T-cell (primary cell): ENCODE results near the gene CNGA3. TPM values are rescaled to one million over a fixed set of nuclear protein-coding genes. Genes with fewer than 3 reads are reported as not detected.

Experiments
- ATAC-seq, 4 experiments: fragments of 200-7000 bp in 3 of 4; fragments of 150-1000 bp in 1 of 4; cut with Tn5 transposase; replicated peaks in 1 of 4; 1 replicate in 3 of 4; 2 replicates in 1 of 4; pipeline ENCODE4 v1.10.0; 2021; ENCODE audit warnings: moderate library complexity in 3 of 4, mild to moderate bottlenecking in 2 of 4, moderate number of reproducible peaks in 1 of 4
- CTCF ChIA-PET, 2 donors: fragments of 300-600 bp; sonication (Branson Sonifier 250); formaldehyde crosslinking; loops; one replicate each; lab custom pipeline; 2022; ENCODE audit warnings: antibody characterized with exemption in 2 of 2; lab: Charles Lee
- POLR2A ChIA-PET, 2 donors: fragments of 300-600 bp; sonication (Branson Sonifier 250); formaldehyde crosslinking; loops; one replicate each; lab custom pipeline; 2022; ENCODE audit warnings: antibody characterized with exemption in 2 of 2; lab: Charles Lee
- DNase-seq, 35 experiments: peaks; one replicate each; pipeline versions ENCODE4 v3.0.0 to v3.0.0-alpha.2; 2013 to 2023
- H3K27ac ChIP-seq: one replicate; pipeline ENCODE4 v1.5.1; 2013; ENCODE audit warnings: low read length
- H3K27me3 ChIP-seq, 2 experiments: replicated peaks in 1 of 2; 1 replicate in 1 of 2; 2 replicates in 1 of 2; pipeline versions ENCODE4 v1.6.1 to v1.7.0; 2013; ENCODE audit warnings: low read length in 1 of 2, mixed read lengths in 1 of 2; ENCODE audit not compliant: control insufficient read depth in 2 of 2, insufficient read depth in 2 of 2; ENCODE audit errors: extremely low read depth in 1 of 2
- H3K36me3 ChIP-seq, 2 donors: 1 replicate in 1 of 2; 2 replicates in 1 of 2; pipeline versions ENCODE4 v1.6.1 to v1.7.0; 2013; ENCODE audit warnings: low read length in 1 of 2; ENCODE audit not compliant: control insufficient read depth in 2 of 2, insufficient read depth in 1 of 2; ENCODE audit errors: extremely low read depth in 1 of 2
- H3K4me1 ChIP-seq, 2 experiments: 1 replicate in 1 of 2; 2 replicates in 1 of 2; pipeline versions ENCODE4 v1.6.1 to v1.7.0; 2013; ENCODE audit warnings: low read length in 2 of 2, mixed read lengths in 1 of 2; ENCODE audit not compliant: insufficient read depth in 2 of 2, control insufficient read depth in 1 of 2; ENCODE audit errors: extremely low read depth in 1 of 2
- H3K4me3 ChIP-seq, 2 donors: 1 replicate in 1 of 2; 2 replicates in 1 of 2; pipeline versions ENCODE4 v1.5.1 to v1.7.0; 2013; ENCODE audit warnings: mild to moderate bottlenecking in 2 of 2, low read length in 1 of 2, moderate library complexity in 1 of 2; ENCODE audit not compliant: control insufficient read depth in 1 of 2; ENCODE audit errors: extremely low read depth in 1 of 2
- H3K9me3 ChIP-seq: 2 replicates; pipeline ENCODE4 v1.7.0; 2013
- H3K27ac Mint-ChIP-seq, 2 donors: one replicate each; pipeline ENCODE4 v1.8.0; 2020 to 2021; ENCODE audit warnings: mild to moderate bottlenecking in 2 of 2, mixed read lengths in 2 of 2
- H3K27me3 Mint-ChIP-seq, 2 donors: one replicate each; pipeline ENCODE4 v1.8.0; 2021 to 2022; ENCODE audit warnings: mixed read lengths in 2 of 2
- H3K36me3 Mint-ChIP-seq: one replicate; pipeline ENCODE4 v1.8.0; 2021; ENCODE audit warnings: mixed read lengths
- H3K4me1 Mint-ChIP-seq, 3 donors: one replicate each; pipeline ENCODE4 v1.8.0; 2020 to 2022; ENCODE audit warnings: mixed read lengths in 3 of 3, mild to moderate bottlenecking in 1 of 3
- H3K4me3 Mint-ChIP-seq, 3 donors: one replicate each; pipeline ENCODE4 v1.8.0; 2020 to 2022; ENCODE audit warnings: mild to moderate bottlenecking in 3 of 3, mixed read lengths in 3 of 3, moderate library complexity in 3 of 3
- H3K9me3 Mint-ChIP-seq, 3 donors: one replicate each; pipeline ENCODE4 v1.8.0; 2020 to 2022; ENCODE audit warnings: mixed read lengths in 3 of 3
- WGBS: methylation state at CpG from one replicate; pipeline ENCODE4 v1.1.5; 2013; ENCODE audit warnings: missing lambda C conversion rate; ENCODE audit not compliant: insufficient coverage; 5-methylcytosine and 5-hydroxymethylcytosine counted together
- total RNA-seq, 35 experiments: library from RNA in 6 of 35; stranded (reverse) in 6 of 35; fragments of 120-200 nt in 1 of 35; gene quantifications; one replicate each; pipeline versions ENCODE4 v1.2.1 to v1.2.4 and lab custom pipeline; 2013 to 2026

CNGA3 gene
- total RNA-seq, 5 donors from 2014 or later (not counting 1 experiment from before 2014, with no cell fraction given), result not detected

DNA sequence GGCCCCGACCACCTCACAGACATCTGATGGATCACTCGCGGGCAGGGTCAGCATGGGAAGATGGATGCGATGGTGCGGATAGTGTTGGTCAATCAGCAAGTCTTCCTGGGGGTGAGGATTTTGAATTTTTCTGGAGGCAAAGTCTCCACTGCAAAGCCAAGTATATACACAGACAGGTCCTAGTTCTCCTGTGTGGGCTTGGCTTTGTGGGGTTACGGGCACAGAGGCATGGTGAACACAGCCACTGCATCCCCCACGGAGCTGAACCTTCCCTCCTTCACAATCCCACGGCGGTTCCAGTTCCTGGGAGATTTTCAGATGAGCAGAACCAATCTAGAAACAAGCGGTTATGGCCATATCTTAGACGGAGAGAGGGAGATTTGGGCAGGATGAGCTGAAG, 35.8 kb downstream of the CNGA3 start:
- peaks cover 7 to 15% of the 10 kb centered on the region in 2 donors for H3K27me3 Mint-ChIP-seq
- no peak overlapping the region for H3K4me3 Mint-ChIP-seq
- no peak overlapping the region for H3K27ac Mint-ChIP-seq
- no peaks in the 10 kb centered on the region for H3K36me3 ChIP-seq
- DNase-seq, result no peak
- ChIA-PET CTCF (interaction anchor here in 1 of 2 donors (0.6 kb wide), 1 partner anchor 333 kb away, joined by 3 read pairs; no protein-coding TSS in a partner anchor), POLR2A (no interaction called here)
- no peaks in the 10 kb centered on the region for H3K9me3 ChIP-seq
- peaks cover 0 to 3% (median 0%) of the 10 kb centered on the region in 3 donors for H3K4me1 Mint-ChIP-seq
- peaks cover 0 to 2% of the 10 kb centered on the region in 2 experiments for H3K4me1 ChIP-seq
- H3K4me3 ChIP-seq, result no peak overlapping the region
- H3K27me3 ChIP-seq, result peaks cover 0 to 52% of the 10 kb centered on the region in 2 experiments
- no peaks in the 10 kb centered on the region for H3K36me3 Mint-ChIP-seq
- ATAC-seq, result no peak
- H3K9me3 Mint-ChIP-seq, result no peaks in the 10 kb centered on the region
- WGBS, result 86% methylated on average over 3 of the region's 11 CpGs
- no peak overlapping the region for H3K27ac ChIP-seq

DNA sequence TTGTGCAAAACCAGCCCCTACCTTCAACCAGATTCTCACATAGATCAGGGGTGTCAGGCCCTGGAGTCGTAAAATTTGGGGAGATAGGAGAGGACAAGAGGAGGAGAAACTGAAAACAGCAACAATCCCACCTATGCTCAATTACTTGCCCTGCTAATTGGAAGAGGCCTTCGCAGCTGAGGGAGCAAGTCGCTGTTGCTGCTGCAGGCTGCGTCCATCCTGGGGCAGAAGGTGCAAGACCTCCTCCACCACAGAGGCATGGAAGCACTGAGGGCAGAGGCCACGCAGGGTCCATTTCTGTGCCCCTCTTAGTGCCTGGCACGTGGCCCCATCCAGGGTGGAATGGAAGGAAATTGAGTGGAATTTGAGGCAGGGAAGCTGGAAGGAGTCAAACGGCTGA, 36.5 kb downstream of the CNGA3 start:
- H3K9me3 ChIP-seq, result no peaks in the 10 kb centered on the region
- Mint-ChIP-seq H3K36me3 (no peaks in the 10 kb centered on the region), H3K4me3 (no peak overlapping the region), H3K27me3 (peaks cover 7 to 15% of the 10 kb centered on the region in 2 donors), H3K4me1 (peaks cover 0 to 3% (median 0%) of the 10 kb centered on the region in 3 donors), H3K9me3 (no peaks in the 10 kb centered on the region), H3K27ac (no peak overlapping the region)
- no peaks in the 10 kb centered on the region for H3K36me3 ChIP-seq
- WGBS, result 100% methylated on average over 3 of the region's 7 CpGs
- ChIA-PET CTCF (no interaction called here), POLR2A (no interaction called here)
- H3K27ac ChIP-seq, result no peak overlapping the region
- H3K27me3 ChIP-seq, result peaks cover 0 to 46% of the 10 kb centered on the region in 2 experiments
- peaks cover 0 to 2% of the 10 kb centered on the region in 2 experiments for H3K4me1 ChIP-seq
- DNase-seq, result no peak
- ATAC-seq, result no peak
- H3K4me3 ChIP-seq, result no peak overlapping the region

DNA sequence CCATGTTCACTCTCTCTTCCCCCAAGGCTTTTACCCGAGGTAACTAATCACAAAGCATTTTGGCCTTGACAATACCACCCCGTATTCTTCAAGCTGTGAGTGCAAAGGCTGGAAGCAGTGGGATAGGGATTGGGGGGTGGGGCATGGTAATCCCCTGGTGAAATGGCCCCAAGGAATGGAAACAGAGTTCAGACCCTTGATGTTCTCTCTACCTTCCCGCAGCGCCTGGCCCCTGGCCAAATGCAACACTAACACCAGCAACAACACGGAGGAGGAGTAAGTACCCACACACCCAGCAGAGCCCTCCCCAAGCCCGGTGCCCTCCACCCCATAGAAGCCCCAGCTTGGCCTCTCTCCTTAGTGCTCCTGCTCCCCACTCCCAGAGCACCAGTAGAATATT, 36.9 kb downstream of the CNGA3 start:
- H3K4me1 Mint-ChIP-seq, result peaks cover 0 to 3% (median 0%) of the 10 kb centered on the region in 3 donors
- H3K9me3 Mint-ChIP-seq, result no peaks in the 10 kb centered on the region
- H3K27me3 ChIP-seq, result peaks cover 0 to 46% of the 10 kb centered on the region in 2 experiments
- no peak overlapping the region for H3K27ac Mint-ChIP-seq
- 88% methylated on average over 2 of the region's 6 CpGs for WGBS
- H3K36me3 Mint-ChIP-seq, result no peaks in the 10 kb centered on the region
- no peak for DNase-seq
- no peak overlapping the region for H3K4me3 Mint-ChIP-seq
- H3K27ac ChIP-seq, result no peak overlapping the region
- H3K36me3 ChIP-seq, result no peaks in the 10 kb centered on the region
- peaks cover 7 to 14% of the 10 kb centered on the region in 2 donors for H3K27me3 Mint-ChIP-seq
- no peak for ATAC-seq
- ChIA-PET CTCF (interaction anchor here in 1 of 2 donors (0.7 to 1.6 kb wide), 2 partner anchors 572 to 643 kb away, joined by 3 to 5 read pairs; no protein-coding TSS in a partner anchor), POLR2A (no interaction called here)
- peaks cover 0 to 2% of the 10 kb centered on the region in 2 experiments for H3K4me1 ChIP-seq
- H3K9me3 ChIP-seq, result no peaks in the 10 kb centered on the region
- no peak overlapping the region for H3K4me3 ChIP-seq

DNA sequence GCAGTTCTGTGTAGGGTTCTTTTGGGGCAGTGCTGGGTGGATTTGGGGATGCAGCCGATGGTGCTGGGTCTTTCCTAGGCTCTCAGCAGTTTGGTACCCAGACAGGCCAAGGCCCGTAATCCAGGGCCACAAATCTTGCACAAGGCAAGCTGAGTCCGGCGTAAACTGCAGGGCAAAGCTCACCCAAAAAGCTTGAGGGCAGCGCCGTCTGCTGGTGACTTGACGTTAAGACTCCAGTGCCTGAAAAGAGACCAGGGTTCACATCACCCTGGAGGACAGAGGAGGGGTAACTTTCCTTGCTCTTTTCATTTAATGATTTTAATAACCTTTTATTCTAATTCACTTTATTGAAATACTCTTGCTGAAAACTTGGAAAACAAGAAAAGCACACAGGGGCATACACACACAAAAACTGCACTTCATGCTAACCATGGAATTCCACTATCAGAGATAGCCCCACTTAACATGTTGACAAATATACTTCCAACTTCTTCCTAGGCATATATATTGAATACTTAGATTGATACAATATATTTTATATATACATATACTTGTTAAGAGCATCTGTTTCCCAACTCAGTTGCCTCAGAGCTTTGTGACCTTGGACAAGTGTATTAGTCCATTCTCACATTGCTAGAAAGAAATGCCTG, 38.9 kb downstream of the CNGA3 start:
- ATAC-seq (peak; percentile 72 to 85 (median 77)), DNase-seq (peak; percentile 18 to 79 (median 62))
- ChIA-PET CTCF (interaction anchor here (0.6 to 4.0 kb wide), 7 partner anchors 574 to 685 kb away, joined by 3 to 33 read pairs (median 5); no protein-coding TSS in a partner anchor), POLR2A (no interaction called here)
- Mint-ChIP-seq H3K4me1 (peaks cover 0 to 3% (median 0%) of the 10 kb centered on the region in 3 donors), H3K27me3 (peaks cover 7 to 13% of the 10 kb centered on the region in 2 donors), H3K4me3 (no peak overlapping the region), H3K9me3 (no peaks in the 10 kb centered on the region), H3K27ac (no peak overlapping the region), H3K36me3 (no peaks in the 10 kb centered on the region)
- H3K27me3 ChIP-seq, result peaks cover 0 to 47% of the 10 kb centered on the region in 2 experiments
- no peaks in the 10 kb centered on the region for H3K9me3 ChIP-seq
- no peaks in the 10 kb centered on the region for H3K36me3 ChIP-seq
- H3K4me3 ChIP-seq, result no peak overlapping the region
- H3K27ac ChIP-seq, result no peak overlapping the region
- H3K4me1 ChIP-seq, result peaks cover 0 to 2% of the 10 kb centered on the region in 2 experiments
- WGBS, result 13% methylated on average over 2 of the region's 7 CpGs

DNA sequence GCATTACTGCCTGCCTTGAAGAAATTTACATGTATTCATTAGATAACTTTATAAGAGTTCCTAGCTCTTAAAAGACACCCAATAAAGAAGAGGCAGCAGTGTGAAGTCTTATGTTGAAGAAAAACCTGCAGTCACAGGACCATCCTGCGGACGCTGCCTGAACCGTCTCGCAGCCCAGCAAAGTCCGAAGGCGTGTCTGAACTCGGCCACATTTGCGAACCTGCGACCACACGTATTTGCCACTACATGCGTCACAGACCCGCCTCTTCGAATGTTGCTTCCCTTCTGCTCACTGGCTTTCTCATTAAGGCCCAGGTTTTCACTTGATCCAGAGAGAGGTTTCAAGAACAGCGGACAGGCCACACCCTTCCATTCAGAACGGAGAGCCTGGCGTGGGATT, 41.2 kb downstream of the CNGA3 start:
- Histone ChIP-seq H3K9me3 (no peaks in the 10 kb centered on the region), H3K27ac (no peak overlapping the region), H3K4me3 (no peak overlapping the region), H3K27me3 (peaks cover 0 to 36% of the 10 kb centered on the region in 2 experiments), H3K36me3 (no peaks in the 10 kb centered on the region), H3K4me1 (peaks cover 0 to 2% of the 10 kb centered on the region in 2 experiments)
- POLR2A ChIA-PET, result no interaction called here
- H3K27me3 Mint-ChIP-seq, result peaks cover 3 to 6% of the 10 kb centered on the region in 2 donors
- H3K27ac Mint-ChIP-seq, result no peak overlapping the region
- no peak for DNase-seq
- ATAC-seq, result no peak
- no peaks in the 10 kb centered on the region for H3K36me3 Mint-ChIP-seq
- 91% methylated on average over 15 of the region's 16 CpGs for WGBS
- CTCF ChIA-PET, result interaction anchor here (0.6 to 4.0 kb wide), 4 partner anchors 581 to 1144 kb away, joined by 3 to 33 read pairs (median 5); no protein-coding TSS in a partner anchor
- H3K4me3 Mint-ChIP-seq, result no peak overlapping the region
- no peaks in the 10 kb centered on the region for H3K9me3 Mint-ChIP-seq
- peaks cover 0 to 3% (median 0%) of the 10 kb centered on the region in 3 donors for H3K4me1 Mint-ChIP-seq

DNA sequence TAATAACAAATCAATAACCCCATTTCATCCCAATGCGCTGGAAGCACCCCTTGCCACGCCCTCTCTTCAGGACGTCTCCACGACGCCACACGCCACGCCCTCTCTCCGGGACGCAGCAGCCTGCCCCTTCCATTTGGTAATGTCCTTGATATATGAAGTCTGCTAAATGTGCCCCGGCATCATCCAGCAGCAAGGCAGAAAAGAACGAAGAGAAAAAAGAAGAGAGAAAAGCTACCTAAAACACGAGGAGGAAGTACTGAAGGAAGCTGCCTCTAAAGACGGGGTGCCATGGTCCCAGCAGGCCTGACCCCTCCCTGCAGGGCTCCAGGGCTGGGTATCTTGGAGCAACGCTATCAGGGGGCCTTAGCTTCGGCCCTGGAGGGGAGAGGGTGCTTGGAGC, 41.8 kb downstream of the CNGA3 start:
- H3K27me3 Mint-ChIP-seq, result peaks cover 3 to 5% of the 10 kb centered on the region in 2 donors
- ChIA-PET POLR2A (no interaction called here), CTCF (no interaction called here)
- peaks cover 0 to 3% (median 0%) of the 10 kb centered on the region in 3 donors for H3K4me1 Mint-ChIP-seq
- no peak overlapping the region for H3K27ac ChIP-seq
- H3K9me3 ChIP-seq, result no peaks in the 10 kb centered on the region
- H3K4me3 Mint-ChIP-seq, result no peak overlapping the region
- ATAC-seq (no peak), DNase-seq (no peak)
- WGBS, result 84% methylated on average over 13 of the region's 15 CpGs
- no peak overlapping the region for H3K27ac Mint-ChIP-seq
- H3K36me3 ChIP-seq, result no peaks in the 10 kb centered on the region
- H3K4me3 ChIP-seq, result no peak overlapping the region
- H3K27me3 ChIP-seq, result peaks cover 0 to 35% of the 10 kb centered on the region in 2 experiments
- H3K36me3 Mint-ChIP-seq, result no peaks in the 10 kb centered on the region
- peaks cover 0 to 2% of the 10 kb centered on the region in 2 experiments for H3K4me1 ChIP-seq
- H3K9me3 Mint-ChIP-seq, result no peaks in the 10 kb centered on the region
